Spinal cord (tissue), 10 donors: ENCODE results near the gene STAG2. TPM values are rescaled to one million over a fixed set of nuclear protein-coding genes. Genes with fewer than 3 reads are reported as not detected.
"Not testable (repeated sequence)": the region's sequence is repeated elsewhere in the genome, so short reads cannot be mapped to it uniquely, and the experiment has no call there.

Experiments used
- DNase-seq, 6 donors: peaks; one replicate each; pipeline versions ENCODE4 v3.0.0 to v3.0.0-alpha.2; 2013 to 2015; ENCODE audit warnings: low spot score in 6 of 6, low read depth in 4 of 6
- H3K27ac ChIP-seq: one replicate; pipeline ENCODE4 v1.5.1; 2013; ENCODE audit warnings: low read depth, low read length, control low read depth
- H3K27me3 ChIP-seq: one replicate; pipeline ENCODE4 v1.6.1; 2013; ENCODE audit warnings: low read length; ENCODE audit not compliant: control insufficient read depth, insufficient read depth
- H3K36me3 ChIP-seq: one replicate; pipeline ENCODE4 v1.6.1; 2013; ENCODE audit warnings: low read length; ENCODE audit not compliant: control insufficient read depth, insufficient read depth
- H3K4me1 ChIP-seq: one replicate; pipeline ENCODE4 v1.6.1; 2013; ENCODE audit warnings: low read length; ENCODE audit not compliant: control insufficient read depth, insufficient read depth
- H3K4me3 ChIP-seq: one replicate; pipeline ENCODE4 v1.5.1; 2013; ENCODE audit warnings: low read depth, low read length, control low read depth
- H3K9me3 ChIP-seq: one replicate; pipeline ENCODE4 v1.6.1; 2013; ENCODE audit warnings: low read length; ENCODE audit not compliant: control insufficient read depth, insufficient read depth
- WGBS: methylation state at CpG from one replicate; pipeline ENCODE4 v1.1.5; 2013; ENCODE audit warnings: missing lambda C conversion rate; ENCODE audit not compliant: insufficient coverage; 5-methylcytosine and 5-hydroxymethylcytosine counted together
- long read RNA-seq, 4 donors: transcript quantifications; one replicate each; lab custom pipeline, GENCODE V29; 2026
- polyA plus RNA-seq, 2 donors: library from polyadenylated mRNA; unstranded; fragments of 120-200 nt; gene quantifications; one replicate each; pipeline ENCODE4 v1.2.1, GENCODE V29; 2013; ENCODE audit not compliant: insufficient read length in 2 of 2
- total RNA-seq, 2 donors: library from RNA; depleted of rRNA in 1 of 2; stranded (reverse); fragments of 120-200 nt in 1 of 2; fragments of >200 nt in 1 of 2; gene quantifications; one replicate each; pipeline versions ENCODE4 v1.2.3 to v1.2.4, GENCODE V29; 2013 to 2014
- donor health status: healthy.

The STAG2 gene
- total RNA-seq (100 to 1,000 TPM; 122 to 152 TPM), polyA plus RNA-seq (10 to 100 TPM; 54.8 to 77.1 TPM)
- long read RNA-seq, donor 1, full-length matches to known transcripts, result 1 of 1 reads
- long read RNA-seq, donor 1, partial matches to known transcripts, result 0 of 1 reads
- long read RNA-seq, donor 1, other reads (novel, unspliced or antisense), result 0 of 1 reads
- long read RNA-seq, donor 2, partial matches to known transcripts, result 0 of 1 reads
- long read RNA-seq, donor 2, other reads (novel, unspliced or antisense), result 0 of 1 reads
- long read RNA-seq, donor 3, result 0 reads
- long read RNA-seq, donor 4, partial matches to known transcripts, result 10 of 18 reads
- long read RNA-seq, donor 4, other reads (novel, unspliced or antisense), result 8 of 18 reads

GRCh38 chrX:123961268-123962005, at the start of gene STAG2:
Gene STAG2, plus strand, starts transcription at chrX:123961706. Its CDS starts 60,922 bp downstream, at chrX:124022628.
- peak in 5 of 6 donors; percentile 57 to 95 (median 75) for DNase-seq
- Histone ChIP-seq H3K27me3 (no peaks in the 10 kb centered on the region), H3K4me1 (no peaks in the 10 kb centered on the region), H3K36me3 (no peaks in the 10 kb centered on the region), H3K27ac (peak within 1 kb of the TSS; percentile 90), H3K9me3 (no peaks in the 10 kb centered on the region), H3K4me3 (peak within 1 kb of the TSS; percentile 63)
- WGBS, result 29% methylated on average over 14 of the region's 38 CpGs

GRCh38 chrX:123917069-123917468, 44.4 kb upstream of the STAG2 start:
- Histone ChIP-seq H3K27me3 (no peaks in the 10 kb centered on the region), H3K9me3 (no peaks in the 10 kb centered on the region), H3K27ac (no peak overlapping the region), H3K4me3 (no peak overlapping the region), H3K4me1 (no peaks in the 10 kb centered on the region), H3K36me3 (no peaks in the 10 kb centered on the region)
- no peak for DNase-seq

- 67% methylated on average over 1 of the region's 4 CpGs for WGBS
- Histone ChIP-seq H3K4me3 (no peak overlapping the region), H3K27me3 (no peaks in the 10 kb centered on the region), H3K36me3 (no peaks in the 10 kb centered on the region), H3K4me1 (no peaks in the 10 kb centered on the region), H3K9me3 (no peaks in the 10 kb centered on the region), H3K27ac (no peak overlapping the region)
- peak in 1 of 6 donors; percentile 5 for DNase-seq
Observed at GRCh38 chrX:123918106-123918721, 43.3 kb upstream of the STAG2 start.

- no CpG with 5 or more reads among the region's 1 CpG for WGBS
- no peak overlapping the region for H3K4me3 ChIP-seq
- H3K9me3 ChIP-seq, result no peaks in the 10 kb centered on the region
- H3K27ac ChIP-seq, result no peak overlapping the region
- DNase-seq, result no peak
- no peaks in the 10 kb centered on the region for H3K36me3 ChIP-seq
- no peaks in the 10 kb centered on the region for H3K27me3 ChIP-seq
- no peaks in the 10 kb centered on the region for H3K4me1 ChIP-seq
Observed at GRCh38 chrX:123920105-123920785, 41.3 kb upstream of the STAG2 start.

- no CpG with 5 or more reads among the region's 2 CpGs for WGBS
- no peak overlapping the region for H3K27ac ChIP-seq
- H3K4me1 ChIP-seq, result no peaks in the 10 kb centered on the region
- H3K36me3 ChIP-seq, result no peaks in the 10 kb centered on the region
- H3K9me3 ChIP-seq, result no peaks in the 10 kb centered on the region
- no peak overlapping the region for H3K4me3 ChIP-seq
- no peak for DNase-seq
- no peaks in the 10 kb centered on the region for H3K27me3 ChIP-seq
Observed at GRCh38 chrX:123923211-123923610, 38.3 kb upstream of the STAG2 start.

- Histone ChIP-seq H3K27me3 (no peaks in the 10 kb centered on the region), H3K27ac (no peak overlapping the region), H3K4me1 (no peaks in the 10 kb centered on the region), H3K9me3 (no peaks in the 10 kb centered on the region), H3K36me3 (no peaks in the 10 kb centered on the region), H3K4me3 (no peak overlapping the region)
- DNase-seq, result peak in 1 of 6 donors; percentile 9
- WGBS, result 27% methylated on average over 1 of the region's 1 CpG
Observed at GRCh38 chrX:123924186-123924585, 37.3 kb upstream of the STAG2 start.

GRCh38 chrX:123927845-123928244, 33.7 kb upstream of the STAG2 start:
- H3K4me1 ChIP-seq, result no peaks in the 10 kb centered on the region
- DNase-seq, result no peak
- H3K36me3 ChIP-seq, result no peaks in the 10 kb centered on the region
- no peaks in the 10 kb centered on the region for H3K27me3 ChIP-seq
- no peak overlapping the region for H3K27ac ChIP-seq
- 88% methylated on average over 1 of the region's 2 CpGs for WGBS
- no peak overlapping the region for H3K4me3 ChIP-seq
- no peaks in the 10 kb centered on the region for H3K9me3 ChIP-seq

GRCh38 chrX:123932055-123932454, 29.5 kb upstream of the STAG2 start:
- not testable (repeated sequence) for H3K27me3 ChIP-seq, H3K9me3 ChIP-seq, H3K36me3 ChIP-seq, H3K27ac ChIP-seq, H3K4me3 ChIP-seq, H3K4me1 ChIP-seq, DNase-seq
- no CpG with 5 or more reads among the region's 2 CpGs for WGBS

- Histone ChIP-seq H3K27ac (no peak overlapping the region), H3K4me3 (no peak overlapping the region), H3K36me3 (no peaks in the 10 kb centered on the region), H3K27me3 (no peaks in the 10 kb centered on the region), H3K4me1 (no peaks in the 10 kb centered on the region), H3K9me3 (no peaks in the 10 kb centered on the region)
- WGBS, result no CpG with 5 or more reads among the region's 1 CpG
- DNase-seq, result no peak
Observed at GRCh38 chrX:123943074-123943473, 18.4 kb upstream of the STAG2 start.
